WTC11 (cell line): ENCODE data around the gene CFAP74.

Experiments used
- ATF2 ChIP-seq: sonication (generic); formaldehyde crosslinking; IDR thresholded peaks from 2 replicates; pipeline ENCODE4 v1.8.1; 2022; ENCODE audit warnings: low read depth, missing genetic modification reagents, borderline replicate concordance
- CTCF ChIP-seq: fragments of 200-600 bp; IDR thresholded peaks from 2 replicates; pipeline ENCODE4 v1.8.0; 2022; ENCODE audit warnings: antibody characterized with exemption
- ESRRA ChIP-seq: sonication (generic); formaldehyde crosslinking; IDR thresholded peaks from 2 replicates; pipeline ENCODE4 v1.8.1; 2022; ENCODE audit warnings: mild to moderate bottlenecking, missing genetic modification reagents, borderline replicate concordance
- HMGXB4 ChIP-seq: sonication (generic); formaldehyde crosslinking; IDR thresholded peaks from 2 replicates; pipeline ENCODE4 v1.8.1; 2023; ENCODE audit warnings: mild to moderate bottlenecking, moderate library complexity, missing genetic modification reagents
- NFE2L1 ChIP-seq: sonication (generic); formaldehyde crosslinking; IDR thresholded peaks from 2 replicates; pipeline ENCODE4 v1.8.1; 2023; ENCODE audit warnings: missing genetic modification reagents
- PRRX2 ChIP-seq: fragments of 250-450 bp; sonication (Bioruptor Pico); IDR thresholded peaks from 2 replicates; pipeline ENCODE4 v1.8.0; 2021; ENCODE audit warnings: mild to moderate bottlenecking

GRCh38 chr1:1925437-1926345 lies 77.9 kb downstream of the CFAP74 start:
- TF ChIP-seq CTCF (no peak), ATF2 (CRISPR knock-in tag) (no peak), NFE2L1 (CRISPR knock-in tag) (no peak), ESRRA (CRISPR knock-in tag) (no peak), PRRX2 (CRISPR knock-in tag) (no peak), HMGXB4 (CRISPR knock-in tag) (no peak)
